Gastrocnemius medialis (tissue), 4 donors: ENCODE data around the gene PTPRN2. TPM values are rescaled to one million over a fixed set of nuclear protein-coding genes. Genes with fewer than 3 reads are reported as not detected.

Experiments used
- ATAC-seq, 2 donors: fragments of 150-250 bp; one replicate each; pipeline ENCODE4 v1.9.1; 2016
- DNase-seq, 2 donors: peaks; one replicate each; pipeline ENCODE4 v3.0.0-alpha.2; 2019
- H3K27ac ChIP-seq, 4 donors: fragments of 200-600 bp; sonication (generic); 1 replicate in 1 of 4; 2 replicates in 3 of 4; pipeline ENCODE4 v1.5.1; 2016 to 2018; ENCODE audit warnings: mild to moderate bottlenecking in 2 of 4, moderate library complexity in 1 of 4
- H3K27me3 ChIP-seq, 3 donors: fragments of 200-600 bp; sonication (generic) in 2 of 3; 1 replicate in 1 of 3; 2 replicates in 2 of 3; pipeline versions ENCODE4 v1.5.1 to v1.6.0; 2016 to 2019; ENCODE audit warnings: mild to moderate bottlenecking in 1 of 3, moderate library complexity in 1 of 3
- H3K36me3 ChIP-seq, 2 donors: fragments of 200-600 bp; sonication (generic) in 1 of 2; one replicate each; pipeline ENCODE4 v1.5.1; 2017 to 2018
- H3K4me1 ChIP-seq, 2 donors: fragments of 200-600 bp; sonication (generic) in 1 of 2; one replicate each; pipeline ENCODE4 v1.5.1; 2016 to 2017; ENCODE audit warnings: mild to moderate bottlenecking in 2 of 2
- H3K4me3 ChIP-seq, 4 donors: fragments of 200-600 bp; sonication (generic) in 3 of 4; 1 replicate in 1 of 4; 2 replicates in 3 of 4; pipeline ENCODE4 v1.5.1; 2016 to 2019; ENCODE audit warnings: mild to moderate bottlenecking in 2 of 4
- H3K9me3 ChIP-seq, 3 donors: fragments of 200-600 bp; sonication (generic) in 2 of 3; 1 replicate in 1 of 3; 2 replicates in 2 of 3; pipeline ENCODE4 v1.5.1; 2016 to 2019
- CTCF ChIP-seq, 5 experiments: fragments of 450-650 bp in 3 of 5; fragments of 200-600 bp in 2 of 5; sonication (generic) in 2 of 5; IDR thresholded peaks in 4 of 5; conservative IDR thresholded peaks in 1 of 5; 1 replicate in 4 of 5; 2 replicates in 1 of 5; pipeline ENCODE4 v1.5.1; 2016 to 2019; ENCODE audit warnings: antibody characterized with exemption in 5 of 5, mild to moderate bottlenecking in 3 of 5, moderate library complexity in 3 of 5
- POLR2A ChIP-seq, 2 donors: fragments of 450-650 bp; IDR thresholded peaks; one replicate each; pipeline ENCODE4 v1.6.1; 2017; ENCODE audit warnings: antibody characterized with exemption in 2 of 2, mild to moderate bottlenecking in 2 of 2, moderate library complexity in 2 of 2
- in situ Hi-C, 4 donors: fragments of 200-750 bp; cut with MboI; loops; one replicate each; pipeline versions ENCODE4 v1.15.0 to v1.8.0; 2017; ENCODE audit warnings: low sequenced_read_pairs in 4 of 4
- intact Hi-C: fragments of 100-400 bp; cut with DNase I; formaldehyde crosslinking; loops from one replicate; pipeline ENCODE4 v1.15.1; 2023; ENCODE audit warnings: low total_unique reads
- total RNA-seq, 4 donors: library from RNA; depleted of rRNA; stranded (reverse); fragments of >200 nt; gene quantifications; one replicate each; pipeline versions ENCODE4 v1.1.0 to v1.2.3, GENCODE V29; 2016

PTPRN2 gene
- total RNA-seq, 4 donors from 2014 or later, result 0.66 to 0.85 (median 0.81) TPM

- in situ Hi-C loops, result no loop called here
These were observed 1048.1 kb downstream of the PTPRN2 start for GRCh38 chr7:157539521-157539920.

GRCh38 chr7:157538735-157539134, 1048.9 kb downstream of the PTPRN2 start:
- H3K4me1 ChIP-seq, result no peaks in the 10 kb centered on the region
- no peak overlapping the region for H3K27ac ChIP-seq
- TF ChIP-seq CTCF (IDR thresholded peaks at IDR 0.05 in 4 of 5, conservative IDR thresholded peaks at IDR 0.05 in 1 of 5) (no peak), POLR2A (IDR thresholded peaks at IDR 0.05) (no peak)
- no peaks in the 10 kb centered on the region for H3K36me3 ChIP-seq
- no peak for ATAC-seq
- no peak for DNase-seq
- no peak overlapping the region for H3K4me3 ChIP-seq
- in situ Hi-C loops, result no loop called here
- intact Hi-C loops, result no loop called here
- no peaks in the 10 kb centered on the region for H3K9me3 ChIP-seq
- no peaks in the 10 kb centered on the region for H3K27me3 ChIP-seq

More at GRCh38 chr7:157539521-157539920, 1048.1 kb downstream of the PTPRN2 start:
- no peak for TF ChIP-seq POLR2A (IDR thresholded peaks at IDR 0.05)
- TF ChIP-seq CTCF (IDR thresholded peaks at IDR 0.05 in 4 of 5, conservative IDR thresholded peaks at IDR 0.05 in 1 of 5), result no peak
- Histone ChIP-seq H3K4me3 (no peak overlapping the region), H3K9me3 (no peaks in the 10 kb centered on the region), H3K4me1 (no peaks in the 10 kb centered on the region), H3K36me3 (no peaks in the 10 kb centered on the region), H3K27ac (no peak overlapping the region), H3K27me3 (no peaks in the 10 kb centered on the region)
- intact Hi-C loops, result no loop called here
- DNase-seq (no peak), ATAC-seq (no peak)

GRCh38 chr7:157538321-157538720, 1049.3 kb downstream of the PTPRN2 start:
- ATAC-seq (no peak), DNase-seq (no peak)
- Histone ChIP-seq H3K4me1 (no peaks in the 10 kb centered on the region), H3K9me3 (no peaks in the 10 kb centered on the region), H3K4me3 (no peak overlapping the region), H3K27me3 (no peaks in the 10 kb centered on the region), H3K36me3 (no peaks in the 10 kb centered on the region), H3K27ac (no peak overlapping the region)
- intact Hi-C loops, result no loop called here
- in situ Hi-C loops, result no loop called here
- no peak for TF ChIP-seq CTCF (IDR thresholded peaks at IDR 0.05 in 4 of 5, conservative IDR thresholded peaks at IDR 0.05 in 1 of 5)
- no peak for TF ChIP-seq POLR2A (IDR thresholded peaks at IDR 0.05)

GRCh38 chr7:157537056-157537455, 1050.6 kb downstream of the PTPRN2 start:
- DNase-seq, result no peak

More at GRCh38 chr7:157537056-157537455, 1050.6 kb downstream of the PTPRN2 start:
- no peak for TF ChIP-seq CTCF (IDR thresholded peaks at IDR 0.05 in 4 of 5, conservative IDR thresholded peaks at IDR 0.05 in 1 of 5)
- Histone ChIP-seq H3K27me3 (no peaks in the 10 kb centered on the region), H3K4me1 (no peaks in the 10 kb centered on the region), H3K36me3 (no peaks in the 10 kb centered on the region), H3K4me3 (no peak overlapping the region), H3K27ac (no peak overlapping the region), H3K9me3 (peaks cover 0 to 6% (median 5%) of the 10 kb centered on the region in 3 donors)
- intact Hi-C loops (no loop called here), in situ Hi-C loops (no loop called here)
- ATAC-seq, result no peak
